Liver (tissue), 9 donors: ENCODE data around the gene FTHL17. TPM values are rescaled to one million over a fixed set of nuclear protein-coding genes. Genes with fewer than 3 reads are reported as not detected.

Experiments used
- DNase-seq: peaks from one replicate; pipeline ENCODE4 v3.0.0-alpha.2; 2017; ENCODE audit warnings: low spot score
- H3K27ac ChIP-seq, 2 donors: one replicate each; pipeline ENCODE4 v1.7.0; 2013; ENCODE audit warnings: inconsistent platforms in 2 of 2, low read length in 2 of 2, control low read depth in 1 of 2, low read depth in 1 of 2, mild to moderate bottlenecking in 1 of 2
- H3K27me3 ChIP-seq, 4 donors: one replicate each; pipeline versions ENCODE4 v1.6.1 to v1.7.0; 2013; ENCODE audit warnings: low read length in 3 of 4, inconsistent platforms in 1 of 4, mild to moderate bottlenecking in 1 of 4, moderate library complexity in 1 of 4; ENCODE audit not compliant: control insufficient read depth in 4 of 4, insufficient read depth in 4 of 4
- H3K36me3 ChIP-seq, 4 donors: one replicate each; pipeline versions ENCODE4 v1.6.1 to v1.7.0; 2013; ENCODE audit warnings: low read length in 3 of 4, mild to moderate bottlenecking in 3 of 4, low read depth in 1 of 4, moderate library complexity in 1 of 4; ENCODE audit not compliant: control insufficient read depth in 4 of 4, insufficient read depth in 3 of 4
- H3K4me1 ChIP-seq, 4 donors: one replicate each; pipeline versions ENCODE4 v1.6.1 to v1.7.0; 2013; ENCODE audit warnings: low read length in 3 of 4, mild to moderate bottlenecking in 3 of 4, moderate library complexity in 1 of 4; ENCODE audit not compliant: control insufficient read depth in 4 of 4, insufficient read depth in 4 of 4
- H3K4me3 ChIP-seq, 3 donors: one replicate each; pipeline versions ENCODE4 v1.6.1 to v1.7.0; 2013; ENCODE audit warnings: low read length in 3 of 3, control low read depth in 1 of 3, low read depth in 1 of 3, mild to moderate bottlenecking in 1 of 3
- H3K9ac ChIP-seq, 2 donors: one replicate each; pipeline ENCODE4 v1.7.0; 2013; ENCODE audit warnings: low read length in 2 of 2, mild to moderate bottlenecking in 2 of 2, moderate library complexity in 2 of 2, control low read depth in 1 of 2, low read depth in 1 of 2
- H3K9me3 ChIP-seq, 4 donors: one replicate each; pipeline versions ENCODE4 v1.6.1 to v1.7.0; 2013; ENCODE audit warnings: low read length in 3 of 4; ENCODE audit not compliant: control insufficient read depth in 4 of 4
- CTCF ChIP-seq: fragments of 150-350 bp; IDR thresholded peaks from 2 replicates; pipeline ENCODE4 v1.5.1; 2017; ENCODE audit warnings: improper control_type of control experiment, low read depth, low read length; ENCODE audit not compliant: missing input control
- EGR1 ChIP-seq, 2 donors: IDR thresholded peaks; 2 replicates each; pipeline ENCODE4 v1.6.1; 2016 to 2018; ENCODE audit warnings: antibody characterized with exemption in 2 of 2, low read depth in 2 of 2
- FOXA1 ChIP-seq: IDR thresholded peaks from 2 replicates; pipeline ENCODE4 v1.6.1; 2016; ENCODE audit warnings: antibody characterized with exemption
- FOXA2 ChIP-seq: IDR thresholded peaks from 2 replicates; pipeline ENCODE4 v1.6.1; 2016; ENCODE audit warnings: antibody characterized with exemption
- GABPA ChIP-seq, 2 donors: IDR thresholded peaks in 1 of 2; conservative IDR thresholded peaks in 1 of 2; 2 replicates each; pipeline ENCODE4 v1.6.1; 2016; ENCODE audit warnings: antibody characterized with exemption in 2 of 2, mild to moderate bottlenecking in 1 of 2, moderate library complexity in 1 of 2
- HNF4A ChIP-seq, 2 donors: conservative IDR thresholded peaks; 2 replicates each; pipeline ENCODE4 v1.6.1; 2016; ENCODE audit warnings: antibody characterized with exemption in 2 of 2, mild to moderate bottlenecking in 2 of 2
- HNF4G ChIP-seq: IDR thresholded peaks from 2 replicates; pipeline ENCODE4 v1.6.1; 2016; ENCODE audit warnings: antibody characterized with exemption
- JUND ChIP-seq, 2 donors: IDR thresholded peaks; 2 replicates each; pipeline ENCODE4 v1.6.1; 2016; ENCODE audit warnings: antibody characterized with exemption in 2 of 2
- NR2F2 ChIP-seq: IDR thresholded peaks from 2 replicates; pipeline ENCODE4 v1.6.1; 2016; ENCODE audit warnings: antibody characterized with exemption
- RAD21 ChIP-seq, 2 donors: IDR thresholded peaks; 2 replicates each; pipeline ENCODE4 v1.6.1; 2016; ENCODE audit warnings: antibody characterized with exemption in 2 of 2, mild to moderate bottlenecking in 2 of 2
- RXRA ChIP-seq, 2 donors: IDR thresholded peaks; 2 replicates each; pipeline ENCODE4 v1.6.1; 2017 to 2018; ENCODE audit warnings: antibody characterized with exemption in 2 of 2, mild to moderate bottlenecking in 1 of 2
- SP1 ChIP-seq: IDR thresholded peaks from 2 replicates; pipeline ENCODE4 v1.6.1; 2018; ENCODE audit warnings: antibody characterized with exemption, mild to moderate bottlenecking
- TAF1 ChIP-seq: conservative IDR thresholded peaks from 2 replicates; pipeline ENCODE4 v1.6.1; 2016; ENCODE audit warnings: antibody characterized with exemption, mild to moderate bottlenecking
- YY1 ChIP-seq: IDR thresholded peaks from 2 replicates; pipeline ENCODE4 v1.6.1; 2016; ENCODE audit warnings: antibody characterized with exemption, mild to moderate bottlenecking
- ZBTB33 ChIP-seq: IDR thresholded peaks from 2 replicates; pipeline ENCODE4 v1.6.1; 2016; ENCODE audit warnings: antibody characterized with exemption
- WGBS: extraction: QIAGEN DNeasy Blood & Tissue Kit; methylation state at CpG from one replicate; pipeline ENCODE4 v1.1.7; 2013; 5-methylcytosine and 5-hydroxymethylcytosine counted together
- polyA plus RNA-seq, 2 donors: library from polyadenylated mRNA; stranded (reverse) in 1 of 2; unstranded in 1 of 2; fragments of 200-250 nt in 1 of 2; fragments of >200 nt in 1 of 2; fragmentation: Nextera tagmentation in 1 of 2; extraction: Ambion mirVana in 1 of 2; gene quantifications; one replicate each; pipeline versions ENCODE4 v1.2.1 to v1.2.3, GENCODE V29; 2013 to 2015
- total RNA-seq, 2 donors: library from RNA; depleted of rRNA; stranded (reverse); fragments of >200 nt; gene quantifications; one replicate each; pipeline ENCODE4 v1.2.3, GENCODE V29; 2014
- TF ChIP-seq, protein P1 (sequence below): IDR thresholded peaks from 2 replicates; pipeline ENCODE4 v1.6.1; 2016; ENCODE audit warnings: antibody characterized with exemption
- TF ChIP-seq, protein P2 (sequence below): IDR thresholded peaks from 2 replicates; pipeline ENCODE4 v1.6.1; 2016; ENCODE audit warnings: antibody characterized with exemption
- TF ChIP-seq, protein P3 (sequence below): IDR thresholded peaks from 2 replicates; pipeline ENCODE4 v1.6.1; 2016; ENCODE audit warnings: antibody characterized with exemption, mild to moderate bottlenecking
- donor health status: healthy.
- donor health status: healthy.
- donor health status: healthy.
- donor health status: healthy.
- donor health status: healthy.

The FTHL17 gene
- total and polyA plus RNA-seq, 4 donors: not detected

DNA sequence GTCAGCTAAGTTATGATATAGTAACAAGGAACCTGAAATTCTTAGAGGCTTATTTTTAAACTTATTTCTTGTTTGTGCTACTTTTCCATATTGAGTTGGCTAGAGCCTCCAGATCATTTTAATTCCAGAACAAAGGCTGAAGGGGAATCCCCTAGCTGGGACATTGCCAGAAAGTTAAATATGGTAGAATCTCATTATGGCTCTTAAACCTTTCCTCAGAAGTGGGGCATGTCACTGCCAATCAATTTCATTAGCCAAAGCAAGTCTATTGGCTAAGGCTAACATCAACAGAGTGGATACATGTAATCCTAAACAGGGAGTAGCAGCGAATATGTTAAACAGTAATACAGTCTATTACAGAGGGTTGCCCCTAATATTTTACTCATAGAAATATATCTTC lies 47.0 kb downstream of the FTHL17 start:
- no peak for DNase-seq
- no peaks in the 10 kb centered on the region for H3K27me3 ChIP-seq
- no peaks in the 10 kb centered on the region for H3K36me3 ChIP-seq
- no peak overlapping the region for H3K27ac ChIP-seq
- 98% methylated on average over 1 of the region's 1 CpG for WGBS
- H3K9me3 ChIP-seq: peaks cover 0 to 7% (median 1%) of the 10 kb centered on the region in 4 donors
- H3K4me1 ChIP-seq: no peaks in the 10 kb centered on the region
- H3K9ac ChIP-seq: no peak overlapping the region
- H3K4me3 ChIP-seq: no peak overlapping the region
- no peak for TF ChIP-seq ZBTB33
- no peak for TF ChIP-seq GABPA (IDR thresholded peaks at IDR 0.05 in 1 of 2, conservative IDR thresholded peaks at IDR 0.05 in 1 of 2)
- TF ChIP-seq, protein P1, sequence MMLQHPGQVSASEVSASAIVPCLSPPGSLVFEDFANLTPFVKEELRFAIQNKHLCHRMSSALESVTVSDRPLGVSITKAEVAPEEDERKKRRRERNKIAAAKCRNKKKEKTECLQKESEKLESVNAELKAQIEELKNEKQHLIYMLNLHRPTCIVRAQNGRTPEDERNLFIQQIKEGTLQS: no peak
- no peak for TF ChIP-seq EGR1 (IDR thresholded peaks at IDR 0.05; ENCODE audit: low read depth in 2 of 2)
- no peak for TF ChIP-seq HNF4A (conservative IDR thresholded peaks at IDR 0.05)
- TF ChIP-seq JUND (IDR thresholded peaks at IDR 0.05): no peak
- TF ChIP-seq FOXA1: no peak
- TF ChIP-seq, protein P2, sequence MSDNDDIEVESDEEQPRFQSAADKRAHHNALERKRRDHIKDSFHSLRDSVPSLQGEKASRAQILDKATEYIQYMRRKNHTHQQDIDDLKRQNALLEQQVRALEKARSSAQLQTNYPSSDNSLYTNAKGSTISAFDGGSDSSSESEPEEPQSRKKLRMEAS: no peak
- TF ChIP-seq RAD21 (IDR thresholded peaks at IDR 0.05): no peak

DNA sequence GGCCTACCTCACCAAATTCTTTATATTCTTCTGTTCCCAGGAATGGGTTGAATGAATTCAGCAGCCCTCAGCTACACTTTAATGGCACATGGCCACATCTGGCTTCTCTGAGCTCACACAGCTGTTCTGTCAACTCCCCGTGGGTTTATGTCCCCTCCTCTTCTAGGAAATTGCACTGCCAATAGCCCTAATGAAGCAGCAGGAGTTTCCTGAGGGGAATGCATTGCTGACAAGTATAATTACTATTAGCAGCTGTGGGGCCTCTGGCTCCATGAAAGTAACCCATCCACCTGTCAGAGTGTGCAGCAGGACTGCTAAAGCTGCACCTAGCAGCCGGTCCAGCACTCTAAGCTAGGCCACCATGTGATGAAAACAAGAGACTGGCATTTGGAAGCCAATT lies 50.3 kb downstream of the FTHL17 start:
- Histone ChIP-seq H3K4me3 (no peak overlapping the region), H3K27me3 (no peaks in the 10 kb centered on the region), H3K4me1 (no peaks in the 10 kb centered on the region), H3K9ac (no peak overlapping the region), H3K36me3 (no peaks in the 10 kb centered on the region), H3K9me3 (peaks cover 0 to 7% (median 1%) of the 10 kb centered on the region in 4 donors), H3K27ac (no peak overlapping the region)
- TF ChIP-seq EGR1 (IDR thresholded peaks at IDR 0.05; ENCODE audit: low read depth in 2 of 2) (no peak), CTCF (no peak), HNF4G (no peak), TAF1 (no peak), ZBTB33 (no peak), RAD21 (IDR thresholded peaks at IDR 0.05) (no peak), NR2F2 (no peak), FOXA1 (no peak), HNF4A (conservative IDR thresholded peaks at IDR 0.05) (no peak), RXRA (IDR thresholded peaks at IDR 0.05) (no peak), SP1 (no peak), JUND (IDR thresholded peaks at IDR 0.05) (no peak), GABPA (IDR thresholded peaks at IDR 0.05 in 1 of 2, conservative IDR thresholded peaks at IDR 0.05 in 1 of 2) (no peak), YY1 (no peak), FOXA2 (no peak)
- TF ChIP-seq, protein P3, sequence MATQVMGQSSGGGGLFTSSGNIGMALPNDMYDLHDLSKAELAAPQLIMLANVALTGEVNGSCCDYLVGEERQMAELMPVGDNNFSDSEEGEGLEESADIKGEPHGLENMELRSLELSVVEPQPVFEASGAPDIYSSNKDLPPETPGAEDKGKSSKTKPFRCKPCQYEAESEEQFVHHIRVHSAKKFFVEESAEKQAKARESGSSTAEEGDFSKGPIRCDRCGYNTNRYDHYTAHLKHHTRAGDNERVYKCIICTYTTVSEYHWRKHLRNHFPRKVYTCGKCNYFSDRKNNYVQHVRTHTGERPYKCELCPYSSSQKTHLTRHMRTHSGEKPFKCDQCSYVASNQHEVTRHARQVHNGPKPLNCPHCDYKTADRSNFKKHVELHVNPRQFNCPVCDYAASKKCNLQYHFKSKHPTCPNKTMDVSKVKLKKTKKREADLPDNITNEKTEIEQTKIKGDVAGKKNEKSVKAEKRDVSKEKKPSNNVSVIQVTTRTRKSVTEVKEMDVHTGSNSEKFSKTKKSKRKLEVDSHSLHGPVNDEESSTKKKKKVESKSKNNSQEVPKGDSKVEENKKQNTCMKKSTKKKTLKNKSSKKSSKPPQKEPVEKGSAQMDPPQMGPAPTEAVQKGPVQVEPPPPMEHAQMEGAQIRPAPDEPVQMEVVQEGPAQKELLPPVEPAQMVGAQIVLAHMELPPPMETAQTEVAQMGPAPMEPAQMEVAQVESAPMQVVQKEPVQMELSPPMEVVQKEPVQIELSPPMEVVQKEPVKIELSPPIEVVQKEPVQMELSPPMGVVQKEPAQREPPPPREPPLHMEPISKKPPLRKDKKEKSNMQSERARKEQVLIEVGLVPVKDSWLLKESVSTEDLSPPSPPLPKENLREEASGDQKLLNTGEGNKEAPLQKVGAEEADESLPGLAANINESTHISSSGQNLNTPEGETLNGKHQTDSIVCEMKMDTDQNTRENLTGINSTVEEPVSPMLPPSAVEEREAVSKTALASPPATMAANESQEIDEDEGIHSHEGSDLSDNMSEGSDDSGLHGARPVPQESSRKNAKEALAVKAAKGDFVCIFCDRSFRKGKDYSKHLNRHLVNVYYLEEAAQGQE: no peak
- TF ChIP-seq, protein P1: no peak
- TF ChIP-seq, protein P2: no peak
- no peak for DNase-seq
- WGBS: 77% methylated on average over 2 of the region's 2 CpGs
